GM18951 (cell line): ENCODE data around the gene ESYT3.
"Not testable (repeated sequence)": the region's sequence is repeated elsewhere in the genome, so short reads cannot be mapped to it uniquely, and the experiment has no call there.

ENCODE experiments used
- POLR2A ChIP-seq: IDR thresholded peaks from 4 replicates; pipeline ENCODE4 v1.6.1; 2011; ENCODE audit warnings: mild to moderate bottlenecking; ENCODE audit not compliant: insufficient read length, insufficient read depth; ENCODE audit errors: extremely low read depth
- in situ Hi-C: fragments of 300-500 bp; cut with MboI; formaldehyde crosslinking; loops from one replicate; pipeline ENCODE4 v1.12.0; 2022; ENCODE audit warnings: low sequenced_read_pairs, mixed read lengths, inconsistent platforms; ENCODE audit not compliant: unreplicated experiment

Gene ESYT3

GRCh38 chr3:138491971-138492370 lies 57.6 kb downstream of the ESYT3 start:
- in situ Hi-C loops = loop anchor here (25.0 kb wide), 1 partner anchor 195 kb away; no protein-coding TSS in a partner anchor
- no peak for TF ChIP-seq POLR2A

GRCh38 chr3:138492980-138493675 lies 58.7 kb downstream of the ESYT3 start:
- in situ Hi-C loops = loop anchor here (25.0 kb wide), 1 partner anchor 194 kb away; no protein-coding TSS in a partner anchor

GRCh38 chr3:138493804-138494606 lies 59.6 kb downstream of the ESYT3 start:
- in situ Hi-C loops = loop anchor here (25.0 kb wide), 1 partner anchor 193 kb away; no protein-coding TSS in a partner anchor
- no peak for TF ChIP-seq POLR2A

More at GRCh38 chr3:138492980-138493675, 58.7 kb downstream of the ESYT3 start:
- TF ChIP-seq POLR2A = no peak

DNA sequence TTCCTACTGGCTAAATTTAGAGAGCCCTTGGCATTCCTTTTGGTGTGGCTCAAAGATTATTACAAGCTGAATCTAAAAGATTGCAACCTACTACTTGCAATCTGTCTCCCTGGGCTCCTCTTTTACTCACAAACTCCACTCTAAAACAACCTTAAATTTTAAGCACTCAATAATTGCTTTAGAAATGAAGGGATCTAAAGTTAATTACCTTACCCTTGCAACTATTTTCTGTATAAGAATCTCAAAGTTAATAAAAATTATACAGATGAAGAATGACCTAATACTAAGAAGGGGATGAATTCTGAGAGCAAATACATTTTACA lies 60.2 kb downstream of the ESYT3 start:
- in situ Hi-C loops = loop anchor here (25.0 kb wide), 1 partner anchor 193 kb away; no protein-coding TSS in a partner anchor
- TF ChIP-seq POLR2A = no peak

- in situ Hi-C loops = loop anchor here (25.0 kb wide), 1 partner anchor 192 kb away; no protein-coding TSS in a partner anchor
Observed at GRCh38 chr3:138495638-138496037, 61.2 kb downstream of the ESYT3 start.

DNA sequence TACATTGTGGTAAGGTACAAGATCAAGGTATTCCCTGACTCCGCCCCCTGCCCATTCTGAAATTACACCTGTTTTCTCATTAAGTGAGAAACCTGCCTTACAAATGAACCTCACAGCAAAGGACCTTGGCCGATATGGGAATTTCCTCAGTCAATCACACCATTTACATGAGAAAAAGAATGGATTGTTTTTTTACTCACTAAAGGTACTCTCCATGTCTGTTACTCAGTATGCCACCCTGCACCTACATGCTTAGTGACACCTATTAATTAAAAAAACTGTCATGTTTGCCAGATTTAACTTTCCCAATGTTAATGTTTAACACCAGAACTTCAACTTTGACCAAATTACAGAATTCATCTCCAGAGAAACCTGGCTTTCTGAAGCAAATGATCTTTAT lies 62.0 kb downstream of the ESYT3 start:
- in situ Hi-C loops = loop anchor here (25.0 kb wide), 1 partner anchor 191 kb away; no protein-coding TSS in a partner anchor
- no peak for TF ChIP-seq POLR2A

DNA sequence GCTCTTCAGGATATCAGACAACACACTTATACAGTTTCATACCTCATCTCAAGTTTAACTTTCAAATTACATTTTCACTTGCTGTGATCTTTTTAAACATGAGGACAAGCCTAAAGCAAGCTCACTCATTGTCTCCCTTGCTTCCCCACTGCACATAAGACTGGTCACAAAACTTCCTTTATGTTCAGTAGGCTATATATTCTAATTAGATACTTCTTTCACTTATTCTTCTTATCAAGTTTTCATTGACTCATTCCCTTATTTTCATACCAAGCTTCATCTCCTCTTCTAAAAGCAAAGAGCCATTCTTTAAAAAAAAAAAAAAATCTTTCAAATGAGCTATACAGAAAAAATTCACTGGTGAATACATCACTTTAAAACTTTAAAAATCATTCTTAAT lies 62.6 kb downstream of the ESYT3 start:
- in situ Hi-C loops = loop anchor here (25.0 kb wide), 1 partner anchor 190 kb away; no protein-coding TSS in a partner anchor

DNA sequence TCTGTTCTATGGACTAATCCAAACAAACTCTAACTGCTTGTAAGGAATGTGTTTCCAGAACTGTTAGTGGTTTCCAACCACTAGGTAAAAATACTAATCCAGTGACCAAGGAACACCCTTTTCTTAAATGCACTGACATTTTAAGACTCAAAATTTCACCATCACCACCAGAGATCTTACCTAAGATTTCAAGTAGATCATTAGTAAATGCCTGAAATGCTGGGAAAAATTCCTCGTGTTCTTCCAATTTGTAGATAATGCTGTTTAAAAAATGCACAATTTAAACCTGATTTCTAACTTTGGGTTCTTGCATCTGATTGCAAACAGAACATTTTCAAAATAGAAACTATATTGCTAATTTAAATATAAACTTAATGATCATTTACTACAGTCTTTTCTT lies 63.4 kb downstream of the ESYT3 start:
- in situ Hi-C loops = loop anchor here (25.0 kb wide), 1 partner anchor 189 kb away; no protein-coding TSS in a partner anchor

More for the DNA sequence above, 62.6 kb downstream of the ESYT3 start:
- TF ChIP-seq POLR2A = no peak

GRCh38 chr3:138498991-138499390 lies 64.6 kb downstream of the ESYT3 start:
- in situ Hi-C loops = loop anchor here (25.0 kb wide), 1 partner anchor 188 kb away; no protein-coding TSS in a partner anchor
- TF ChIP-seq POLR2A = no peak

More for the DNA sequence above, 63.4 kb downstream of the ESYT3 start:
- TF ChIP-seq POLR2A = no peak

DNA sequence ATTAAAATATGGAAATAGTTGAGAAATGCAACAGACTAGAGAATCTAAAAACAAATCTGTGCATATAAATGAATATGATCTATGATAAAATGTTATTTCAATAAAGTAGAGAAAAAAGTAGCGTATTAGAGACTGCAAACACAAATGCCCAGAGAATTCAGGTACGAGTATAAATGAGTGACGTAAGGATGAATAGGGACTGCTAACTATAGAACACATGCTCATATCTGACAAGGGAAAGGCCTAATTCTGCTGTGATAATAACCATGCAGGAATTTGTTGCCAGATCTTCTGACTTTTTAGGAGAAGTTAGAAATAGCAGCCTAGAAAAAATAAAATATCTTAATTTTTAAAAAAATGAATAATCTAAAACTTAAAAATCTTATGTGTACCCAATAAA lies 73.1 kb downstream of the ESYT3 start:
- in situ Hi-C loops = no loop called here
- no peak for TF ChIP-seq POLR2A

DNA sequence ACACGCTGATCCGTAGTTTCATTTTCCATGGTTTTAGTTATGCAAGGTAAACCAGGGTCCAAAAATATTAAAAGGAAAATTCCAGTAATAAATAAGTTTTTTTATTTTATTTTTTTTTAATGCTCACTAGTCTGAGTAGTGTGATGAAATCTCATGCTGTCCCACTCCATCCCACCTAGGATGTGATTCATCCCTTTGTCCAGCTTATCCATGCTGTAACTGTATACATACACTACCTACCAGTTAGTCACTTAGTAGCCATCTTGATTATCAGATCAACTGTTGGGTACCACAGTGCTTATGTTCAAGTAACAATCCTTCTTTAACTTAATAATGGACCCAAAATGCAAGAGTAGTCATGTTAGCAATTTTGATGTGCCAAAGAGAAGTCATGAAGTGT lies 75.2 kb downstream of the ESYT3 start:
- in situ Hi-C loops = no loop called here
- no peak for TF ChIP-seq POLR2A

DNA sequence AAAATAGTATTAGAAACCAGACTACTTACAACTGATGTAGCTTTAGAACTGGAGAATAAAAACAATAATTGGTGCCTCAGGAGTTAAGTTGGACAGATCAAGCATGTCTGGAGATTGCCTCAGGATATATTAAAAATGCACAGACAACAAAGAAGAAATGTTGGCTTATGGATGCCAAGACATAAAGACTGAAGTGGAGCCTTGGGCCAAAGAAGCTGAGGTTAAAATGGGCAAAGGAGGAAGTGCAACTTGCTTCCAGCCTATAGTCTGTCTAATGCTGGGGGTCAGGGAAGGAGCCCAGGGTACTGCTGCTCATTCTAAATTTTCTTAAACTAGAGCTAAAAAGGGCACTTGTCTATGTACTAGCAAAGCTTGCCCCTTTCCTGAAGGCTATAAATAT lies 77.5 kb downstream of the ESYT3 start:
- in situ Hi-C loops = no loop called here
- TF ChIP-seq POLR2A = no peak

DNA sequence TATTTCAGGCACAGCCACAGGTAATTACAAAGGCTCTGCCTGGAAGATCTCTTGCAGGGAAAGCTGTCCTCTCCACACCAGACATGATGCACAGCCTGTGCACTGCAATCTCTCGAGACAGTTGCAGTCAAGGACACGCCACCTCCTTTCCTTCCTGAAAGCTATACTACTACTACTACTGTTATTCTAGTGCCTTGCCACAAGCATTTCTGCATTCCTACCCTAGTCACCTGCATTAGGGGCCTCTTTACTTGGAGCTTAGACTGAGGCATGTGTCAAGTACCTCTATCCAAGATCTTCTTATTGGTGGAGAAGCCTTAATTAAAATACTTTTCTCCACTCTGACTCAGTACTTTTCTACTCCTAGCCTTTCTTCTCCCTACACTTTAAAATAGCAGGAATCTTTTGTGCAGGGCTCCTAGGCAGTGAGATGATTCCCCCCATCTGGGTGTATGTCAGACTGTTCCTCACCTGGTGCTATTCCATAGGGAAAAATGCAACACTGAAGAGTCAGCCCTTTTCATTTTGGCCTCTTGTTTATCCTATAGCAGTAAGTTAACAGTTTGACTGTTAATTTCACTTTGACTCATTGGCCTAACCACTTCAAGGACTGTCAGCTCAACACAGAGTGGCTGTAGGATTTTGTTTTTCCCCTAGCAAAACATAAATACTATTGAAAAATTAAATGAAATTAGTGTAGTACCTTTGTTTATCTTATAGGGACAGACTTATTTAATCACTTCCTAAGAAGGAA lies 78.9 kb downstream of the ESYT3 start:
- TF ChIP-seq POLR2A = no peak
- in situ Hi-C loops = no loop called here

- in situ Hi-C loops = not testable (repeated sequence)
Observed at GRCh38 chr3:138521445-138521844, 87.0 kb downstream of the ESYT3 start.
